OCI-LY7 (cell line): Measurements from ENCODE around the gene TMEM38A. TPM values are rescaled to one million over a fixed set of nuclear protein-coding genes. Genes with fewer than 3 reads are reported as not detected.
"Not testable (repeated sequence)": the region's sequence is repeated elsewhere in the genome, so short reads cannot be mapped to it uniquely, and the experiment has no call there.

Source experiments
- BruUV-seq: library from RNA; stranded (reverse); fragments of 400-500 nt; replicated peaks from 2 replicates; lab custom pipeline; 2021; lab: Mats Ljungman, UMichigan
- CTCF ChIA-PET: fragments of 300-600 bp; sonication (Branson Sonifier 250); formaldehyde crosslinking; loops from one replicate; lab custom pipeline; 2022; ENCODE audit warnings: antibody characterized with exemption; ENCODE audit not compliant: unreplicated experiment; lab: Charles Lee
- POLR2A ChIA-PET: fragments of 300-600 bp; sonication (Branson Sonifier 250); formaldehyde crosslinking; loops from one replicate; lab custom pipeline; 2022; ENCODE audit warnings: antibody characterized with exemption; lab: Charles Lee
- DNase-seq: peaks from one replicate; pipeline ENCODE4 v3.0.0-alpha.2; 2015; ENCODE audit warnings: low spot score
- H2AFZ ChIP-seq: fragments of 200-600 bp; sonication (generic), shearing (Covaris generic); 2 replicates; pipeline ENCODE4 v1.6.1; 2014; ENCODE audit warnings: mild to moderate bottlenecking, antibody characterized with exemption, low read length, moderate library complexity
- H3K27ac ChIP-seq: fragments of 200-600 bp; sonication (generic); 2 replicates; pipeline ENCODE4 v1.5.1; 2014; ENCODE audit warnings: mixed run types, low read depth, mild to moderate bottlenecking, moderate library complexity, low read length, inconsistent platforms; ENCODE audit not compliant: poor library complexity, severe bottlenecking
- H3K36me3 ChIP-seq: fragments of 200-600 bp; sonication (generic); 2 replicates; pipeline ENCODE4 v1.6.1; 2014; ENCODE audit warnings: mild to moderate bottlenecking, antibody characterized with exemption, low read length, moderate library complexity, mixed read lengths; ENCODE audit not compliant: insufficient read depth
- H3K4me1 ChIP-seq: fragments of 200-600 bp; sonication (generic); 2 replicates; pipeline ENCODE4 v1.5.1; 2014; ENCODE audit warnings: mild to moderate bottlenecking, low read length; ENCODE audit not compliant: insufficient read depth, poor library complexity, severe bottlenecking
- H3K4me2 ChIP-seq: fragments of 200-600 bp; sonication (generic); 2 replicates; pipeline ENCODE4 v1.6.1; 2014; ENCODE audit warnings: mild to moderate bottlenecking, low read length
- H3K4me3 ChIP-seq: fragments of 200-600 bp; sonication (generic); 2 replicates; pipeline ENCODE4 v1.5.1; 2014; ENCODE audit warnings: mild to moderate bottlenecking, low read depth, low read length; ENCODE audit not compliant: poor library complexity, severe bottlenecking
- H3K79me2 ChIP-seq: fragments of 200-600 bp; sonication (generic); 2 replicates; pipeline ENCODE4 v1.6.1; 2016; ENCODE audit warnings: low read depth, mild to moderate bottlenecking, low read length, moderate library complexity, mixed read lengths; ENCODE audit not compliant: insufficient read depth
- H3K9me2 ChIP-seq: fragments of 200-600 bp; sonication (generic); 2 replicates; pipeline ENCODE4 v1.6.1; 2016; ENCODE audit warnings: mild to moderate bottlenecking, low read length, mixed read lengths; ENCODE audit not compliant: insufficient read depth
- H3K9me3 ChIP-seq: fragments of 200-600 bp; sonication (generic); 2 replicates; pipeline ENCODE4 v1.6.1; 2014; ENCODE audit warnings: mild to moderate bottlenecking, mixed run types, low read length, mixed read lengths
- H4K20me1 ChIP-seq: fragments of 200-600 bp; sonication (generic); 2 replicates; pipeline ENCODE4 v1.6.1; 2014; ENCODE audit warnings: mild to moderate bottlenecking, antibody characterized with exemption, low read length, moderate library complexity, mixed read lengths; ENCODE audit not compliant: insufficient read depth
- EZH2phosphoT487 ChIP-seq: fragments of 200-600 bp; sonication (generic); IDR thresholded peaks from 2 replicates; pipeline ENCODE4 v1.6.1; 2018; ENCODE audit warnings: low read depth, borderline replicate concordance, mild to moderate bottlenecking, mixed run types, antibody characterized with exemption, low read length, moderate library complexity, mixed read lengths
- intact Hi-C: fragments of 100-400 bp; cut with micrococcal nuclease; formaldehyde crosslinking; loops from one replicate; pipeline ENCODE4 v1.10.0; 2022; ENCODE audit not compliant: unreplicated experiment
- total RNA-seq, 2 experiments: library from RNA; depleted of rRNA in 1 of 2; stranded (reverse); fragments of >200 nt in 1 of 2; shearing (Covaris generic) in 1 of 2; gene quantifications; 2 replicates each; pipeline ENCODE4 v1.2.3, GENCODE V29; 2014 to 2022
- TF ChIP-seq, protein P1 (sequence below): fragments of 200-600 bp; sonication (generic); conservative IDR thresholded peaks from 2 replicates; pipeline ENCODE4 v1.5.1; 2014; ENCODE audit warnings: mild to moderate bottlenecking, antibody characterized with exemption, low read length, moderate library complexity, mixed read lengths

The TMEM38A gene
- total RNA-seq, 2 experiments from 2014 or later = 18.1 to 20.4 TPM

DNA sequence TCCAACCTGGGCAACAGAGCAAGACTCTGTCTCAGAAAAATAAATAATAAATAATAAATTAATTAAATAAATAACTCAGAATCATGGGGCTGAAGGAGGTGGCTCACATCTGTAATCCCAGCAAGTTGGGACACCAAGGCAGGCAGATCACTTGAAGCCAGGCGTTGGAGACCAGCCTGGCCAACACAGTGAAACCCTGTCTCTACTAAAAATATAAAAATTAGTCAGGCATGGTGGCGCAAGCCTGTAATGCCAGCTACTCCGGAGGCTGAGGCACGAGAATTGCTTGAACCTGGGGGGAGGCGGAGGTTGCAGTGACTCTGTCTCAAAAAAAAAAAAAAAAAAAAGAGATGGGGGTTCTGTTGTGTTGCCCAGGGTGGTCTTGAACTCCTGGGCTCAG lies 7.2 kb downstream of the TMEM38A start:
- Histone ChIP-seq H3K27ac (no peak overlapping the region), H3K9me3 (no peaks in the 10 kb centered on the region), H3K4me2 (no peak overlapping the region), H3K36me3 (peaks cover 20% of the 10 kb centered on the region), H3K4me3 (no peak overlapping the region), H2AFZ (no peak overlapping the region), H3K9me2 (no peaks in the 10 kb centered on the region), H3K4me1 (peaks cover 1% of the 10 kb centered on the region), H3K79me2 (peaks cover 2% of the 10 kb centered on the region; the same call in 1 of the 2 replicates), H4K20me1 (no peaks in the 10 kb centered on the region)
- intact Hi-C loops = no loop called here
- no peak for TF ChIP-seq EZH2phosphoT487
- TF ChIP-seq, protein P1, sequence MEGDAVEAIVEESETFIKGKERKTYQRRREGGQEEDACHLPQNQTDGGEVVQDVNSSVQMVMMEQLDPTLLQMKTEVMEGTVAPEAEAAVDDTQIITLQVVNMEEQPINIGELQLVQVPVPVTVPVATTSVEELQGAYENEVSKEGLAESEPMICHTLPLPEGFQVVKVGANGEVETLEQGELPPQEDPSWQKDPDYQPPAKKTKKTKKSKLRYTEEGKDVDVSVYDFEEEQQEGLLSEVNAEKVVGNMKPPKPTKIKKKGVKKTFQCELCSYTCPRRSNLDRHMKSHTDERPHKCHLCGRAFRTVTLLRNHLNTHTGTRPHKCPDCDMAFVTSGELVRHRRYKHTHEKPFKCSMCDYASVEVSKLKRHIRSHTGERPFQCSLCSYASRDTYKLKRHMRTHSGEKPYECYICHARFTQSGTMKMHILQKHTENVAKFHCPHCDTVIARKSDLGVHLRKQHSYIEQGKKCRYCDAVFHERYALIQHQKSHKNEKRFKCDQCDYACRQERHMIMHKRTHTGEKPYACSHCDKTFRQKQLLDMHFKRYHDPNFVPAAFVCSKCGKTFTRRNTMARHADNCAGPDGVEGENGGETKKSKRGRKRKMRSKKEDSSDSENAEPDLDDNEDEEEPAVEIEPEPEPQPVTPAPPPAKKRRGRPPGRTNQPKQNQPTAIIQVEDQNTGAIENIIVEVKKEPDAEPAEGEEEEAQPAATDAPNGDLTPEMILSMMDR = no peak
- no TSS peak for BruUV-seq
- ChIA-PET CTCF (no interaction called here), POLR2A (no interaction called here)
- DNase-seq = no peak

DNA sequence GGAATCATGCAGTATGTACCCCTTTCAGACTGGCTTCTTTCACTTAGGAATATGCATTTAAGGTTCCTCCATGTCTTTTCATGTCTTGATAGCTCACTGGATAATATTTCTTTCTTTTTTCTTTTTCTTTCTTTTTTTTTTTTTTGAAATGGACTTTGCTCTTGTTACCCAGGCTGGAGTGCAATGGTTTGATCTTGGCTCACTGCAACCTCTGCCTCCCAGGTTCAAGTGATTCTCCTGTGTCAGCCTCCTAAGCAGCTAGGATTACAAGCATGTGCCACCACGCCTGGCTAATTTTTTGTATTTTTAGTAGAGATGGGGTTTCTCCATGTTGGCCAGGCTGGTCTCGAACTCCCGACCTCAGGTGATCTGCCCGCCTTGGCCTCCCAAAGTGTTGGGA lies 7.8 kb downstream of the TMEM38A start:
- H4K20me1 ChIP-seq, CTCF ChIA-PET, POLR2A ChIA-PET, BruUV-seq, intact Hi-C loops, H3K79me2 ChIP-seq, DNase-seq, H3K27ac ChIP-seq, H3K4me3 ChIP-seq, H3K9me3 ChIP-seq, H2AFZ ChIP-seq, H3K4me1 ChIP-seq, H3K9me2 ChIP-seq, H3K4me2 ChIP-seq: not testable (repeated sequence)
- H3K36me3 ChIP-seq = peaks cover 20% of the 10 kb centered on the region

DNA sequence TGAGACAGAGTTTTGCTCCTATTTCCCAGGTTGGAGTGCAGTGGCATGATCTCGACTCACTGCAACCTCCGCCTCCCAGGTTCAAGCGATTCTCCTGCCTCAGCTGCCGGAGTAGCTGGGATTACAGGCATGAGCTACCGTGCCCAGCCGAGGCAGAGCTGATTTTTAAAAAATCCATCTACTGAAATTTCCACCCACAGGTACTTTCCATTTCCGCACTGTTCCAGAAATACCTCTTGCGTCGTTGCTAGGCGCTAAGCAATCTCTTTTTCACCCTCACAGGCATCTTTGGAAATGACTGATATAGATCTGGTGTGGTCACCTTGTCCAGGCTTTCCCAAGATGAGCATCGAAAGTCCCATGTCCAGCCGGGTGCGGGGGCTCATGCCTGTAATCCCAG lies 9.4 kb downstream of the TMEM38A start:
- TF ChIP-seq, protein P1 = no peak
- no peak for TF ChIP-seq EZH2phosphoT487
- BruUV-seq = no TSS peak
- no peak overlapping the region for H3K4me3 ChIP-seq
- no peak for DNase-seq
- no peaks in the 10 kb centered on the region for H3K9me3 ChIP-seq
- no peaks in the 10 kb centered on the region for H3K79me2 ChIP-seq
- no peaks in the 10 kb centered on the region for H3K4me1 ChIP-seq
- ChIA-PET CTCF (no interaction called here), POLR2A (interaction anchor here (0.7 kb wide), 1 partner anchor 26 kb away, joined by 3 read pairs; no protein-coding TSS in a partner anchor)
- H2AFZ ChIP-seq = no peak overlapping the region
- H3K4me2 ChIP-seq = no peak overlapping the region
- H4K20me1 ChIP-seq = no peaks in the 10 kb centered on the region
- no peaks in the 10 kb centered on the region for H3K9me2 ChIP-seq
- peaks cover 20% of the 10 kb centered on the region for H3K36me3 ChIP-seq
- no peak overlapping the region for H3K27ac ChIP-seq
- intact Hi-C loops = no loop called here
